ENCODE measurements around the gene TMEM255B. TPM values are rescaled to one million over a fixed set of nuclear protein-coding genes. Genes with fewer than 3 reads are reported as not detected.

Gene TMEM255B
- total RNA-seq, 1 donor from 2014 or later: 1.5 TPM

- no peak overlapping the region for H3K27ac Mint-ChIP-seq
- H3K4me3 Mint-ChIP-seq (ENCODE audit: low read depth): no peak overlapping the region
- H3K4me1 Mint-ChIP-seq (ENCODE audit: low read depth): peaks cover 11% of the 10 kb centered on the region
- no peak for DNase-seq (ENCODE audit: low spot score, unreplicated experiment)
- no peaks in the 10 kb centered on the region for H3K9me3 Mint-ChIP-seq (ENCODE audit: low read depth)
- no peaks in the 10 kb centered on the region for H3K36me3 Mint-ChIP-seq (ENCODE audit: insufficient read depth)
- no peaks in the 10 kb centered on the region for H3K27me3 Mint-ChIP-seq
- TF ChIP-seq CTCF (IDR thresholded peaks at IDR 0.05; ENCODE audit: unreplicated experiment): no peak
Observed at GRCh38 chr13:113834496-113835200, 75.6 kb downstream of the TMEM255B start.

DNA sequence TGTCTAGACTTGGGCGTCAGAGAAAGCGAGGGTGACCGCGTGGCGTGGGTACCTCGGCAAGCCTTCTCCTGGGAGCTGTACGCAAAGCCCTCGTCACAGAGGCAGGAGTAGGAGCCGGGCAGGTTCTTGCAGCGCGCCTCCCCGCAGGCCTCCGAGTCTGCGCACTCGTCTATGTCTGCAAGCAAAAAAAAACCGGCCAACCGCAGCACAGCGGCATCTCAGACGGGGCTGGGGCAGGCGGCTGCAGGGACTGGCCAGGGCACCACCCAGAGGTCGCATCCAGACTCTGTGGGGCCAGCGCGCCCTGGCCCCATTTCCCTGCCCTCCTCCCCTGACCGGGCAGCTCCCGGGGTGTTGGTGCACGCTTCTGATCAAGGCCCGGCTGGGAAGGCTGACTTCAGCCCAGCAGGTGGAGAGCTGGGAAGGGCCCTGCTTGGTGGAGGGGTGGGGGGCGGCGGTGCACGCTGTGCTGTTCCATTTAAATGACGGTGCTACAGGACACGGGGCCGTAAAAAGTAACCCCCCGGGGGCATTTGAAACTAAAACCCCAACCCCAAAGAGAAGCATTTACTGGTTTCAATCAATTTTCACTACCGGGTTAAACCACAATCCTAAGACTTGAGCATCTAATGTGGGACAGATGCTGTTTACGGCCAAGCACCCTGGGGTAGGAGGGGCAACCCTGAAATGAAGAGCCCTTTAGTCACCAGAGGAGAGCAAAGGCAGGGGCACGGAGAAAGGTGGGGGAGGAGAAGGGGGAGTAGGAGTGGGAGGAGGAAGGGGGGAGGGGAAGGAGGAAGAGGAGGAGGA, 76.6 kb downstream of the TMEM255B start:
- Mint-ChIP-seq H3K27me3 (no peaks in the 10 kb centered on the region), H3K9me3 (ENCODE audit: low read depth) (no peaks in the 10 kb centered on the region), H3K4me1 (ENCODE audit: low read depth) (peaks cover 11% of the 10 kb centered on the region), H3K4me3 (ENCODE audit: low read depth) (no peak overlapping the region), H3K27ac (no peak overlapping the region), H3K36me3 (ENCODE audit: insufficient read depth) (no peaks in the 10 kb centered on the region)
- DNase-seq (ENCODE audit: low spot score, unreplicated experiment): no peak
- TF ChIP-seq CTCF (IDR thresholded peaks at IDR 0.05; ENCODE audit: unreplicated experiment): no peak

GRCh38 chr13:113836768-113837559, 77.9 kb downstream of the TMEM255B start:
- Mint-ChIP-seq H3K27me3 (no peaks in the 10 kb centered on the region), H3K36me3 (ENCODE audit: insufficient read depth) (no peaks in the 10 kb centered on the region), H3K9me3 (ENCODE audit: low read depth) (no peaks in the 10 kb centered on the region), H3K4me3 (ENCODE audit: low read depth) (no peak overlapping the region), H3K4me1 (ENCODE audit: low read depth) (peaks cover 11% of the 10 kb centered on the region), H3K27ac (peak overlapping the region; percentile 90)
- TF ChIP-seq CTCF (IDR thresholded peaks at IDR 0.05; ENCODE audit: unreplicated experiment): no peak
- no peak for DNase-seq (ENCODE audit: low spot score, unreplicated experiment)

DNA sequence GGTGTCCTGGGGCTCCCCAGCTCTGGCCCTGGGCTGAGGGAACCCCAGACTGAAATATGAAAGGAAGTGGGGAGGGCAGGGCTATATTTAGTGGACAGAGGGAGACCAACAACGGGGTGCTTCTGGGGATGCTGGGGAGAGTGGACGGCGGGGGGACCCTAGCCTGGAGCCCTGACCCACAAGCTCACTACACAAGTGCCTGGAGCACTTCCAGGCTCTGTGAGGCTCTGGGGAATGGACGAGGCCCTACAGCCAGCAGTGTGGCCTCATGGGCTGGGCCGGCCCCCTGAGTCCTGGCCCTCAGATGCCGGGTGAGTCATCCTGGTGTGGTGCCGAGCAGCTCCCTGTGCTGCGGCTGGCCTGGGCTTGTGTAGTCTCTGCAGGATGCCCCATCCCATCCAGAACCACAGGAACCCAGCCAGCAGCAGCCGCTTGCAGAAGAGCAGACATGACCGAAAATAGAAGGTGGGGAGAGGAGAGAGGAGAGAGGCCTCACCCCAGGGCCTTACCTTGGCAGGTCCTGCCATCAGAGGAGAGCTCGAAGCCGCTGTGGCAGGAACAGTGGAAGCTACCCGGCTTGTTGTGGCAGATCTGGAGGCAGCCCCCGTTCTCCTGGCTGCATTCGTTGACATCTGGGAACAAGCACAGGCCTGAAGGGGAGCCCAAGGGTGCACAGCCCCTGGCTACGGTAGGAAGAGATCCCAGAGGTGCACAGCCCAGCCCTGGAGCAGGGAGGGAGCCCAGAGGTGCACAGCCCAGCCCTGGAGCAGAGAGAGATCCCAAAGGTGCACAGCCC, 78.7 kb downstream of the TMEM255B start:
- no peaks in the 10 kb centered on the region for H3K36me3 Mint-ChIP-seq (ENCODE audit: insufficient read depth)
- H3K27me3 Mint-ChIP-seq: no peaks in the 10 kb centered on the region
- no peak overlapping the region for H3K4me3 Mint-ChIP-seq (ENCODE audit: low read depth)
- peak overlapping the region; percentile 90 for H3K27ac Mint-ChIP-seq
- TF ChIP-seq CTCF (IDR thresholded peaks at IDR 0.05; ENCODE audit: unreplicated experiment): no peak
- peaks cover 11% of the 10 kb centered on the region for H3K4me1 Mint-ChIP-seq (ENCODE audit: low read depth)
- no peak for DNase-seq (ENCODE audit: low spot score, unreplicated experiment)
- no peaks in the 10 kb centered on the region for H3K9me3 Mint-ChIP-seq (ENCODE audit: low read depth)
